ENCODE data around the gene LCN6. TPM values are rescaled to one million over a fixed set of nuclear protein-coding genes. Genes with fewer than 3 reads are reported as not detected.
A peak's percentile ranks its signal among the peaks of the same experiment; 100 is the strongest.

LCN6 gene
- total and polyA plus RNA-seq, 9 of the 15 experiments (the other 6 are each of a cell fraction or from before 2014, with no cell fraction given): 0.10 to 0.45 (median 0.37) TPM; not detected in 5

DNA sequence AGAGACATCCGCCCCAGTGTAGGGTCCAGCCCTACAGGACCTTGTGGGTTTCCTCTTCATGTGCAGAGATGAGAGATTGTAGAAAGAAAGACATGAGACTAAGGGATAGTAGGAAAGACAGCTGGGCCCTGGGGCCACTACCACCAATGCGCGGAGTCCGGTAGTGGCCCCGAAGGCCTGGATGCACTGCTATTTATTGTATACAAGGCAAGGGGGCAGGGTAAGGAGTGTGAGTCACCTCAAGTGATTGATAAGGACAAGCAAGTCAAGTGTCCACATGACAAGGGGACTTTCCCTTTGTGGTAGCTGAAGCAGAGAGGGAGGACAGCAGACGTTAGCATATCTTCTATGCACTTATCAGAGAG lies 36.7 kb upstream of the LCN6 start (continued):
- TF ChIP-seq ZNF75A (CRISPR knock-in tag; IDR thresholded peaks at IDR 0.05) (no peak), CSDE1 (IDR thresholded peaks at IDR 0.05) (no peak), ZNF695 (CRISPR knock-in tag; IDR thresholded peaks at IDR 0.05) (no peak), SNRNP70 (optimal IDR thresholded peaks at IDR 0.05; ENCODE audit: low read depth, low read length) (no peak), TCFL5 (CRISPR knock-in tag; conservative IDR thresholded peaks at IDR 0.05) (no peak), LARP7 (IDR thresholded peaks at IDR 0.05) (no peak), C11orf30 (IDR thresholded peaks at IDR 0.05; ENCODE audit: low read depth) (no peak), ZNF232 (CRISPR knock-in tag; IDR thresholded peaks at IDR 0.05) (no peak), RBM22 (IDR thresholded peaks at IDR 0.05; ENCODE audit: low read depth, low read length, poor library complexity, severe bottlenecking) (no peak), PTTG1 (tag; IDR thresholded peaks at IDR 0.05; ENCODE audit: low read depth) (no peak), SMARCB1 (IDR thresholded peaks at IDR 0.05; ENCODE audit: insufficient read length, low read depth) (no peak), ZKSCAN1 (IDR thresholded peaks at IDR 0.05; ENCODE audit: low read depth, low read length) (no peak), FOSL1 (tag; conservative IDR thresholded peaks at IDR 0.05) (peak; percentile 93), ZNF551 (CRISPR knock-in tag; IDR thresholded peaks at IDR 0.05) (no peak), ZNF444 (CRISPR knock-in tag; IDR thresholded peaks at IDR 0.05) (no peak), ETV6 (IDR thresholded peaks at IDR 0.05; ENCODE audit: borderline replicate concordance in 1 of 2, low read depth in 2 of 2, low read length in 1 of 2) (no peak), ETV6 (CRISPR knock-in tag; IDR thresholded peaks at IDR 0.05; ENCODE audit: borderline replicate concordance) (no peak), ZNF408 (CRISPR knock-in tag; IDR thresholded peaks at IDR 0.05; ENCODE audit: low read depth) (no peak)
- TF ChIP-seq, protein P1, sequence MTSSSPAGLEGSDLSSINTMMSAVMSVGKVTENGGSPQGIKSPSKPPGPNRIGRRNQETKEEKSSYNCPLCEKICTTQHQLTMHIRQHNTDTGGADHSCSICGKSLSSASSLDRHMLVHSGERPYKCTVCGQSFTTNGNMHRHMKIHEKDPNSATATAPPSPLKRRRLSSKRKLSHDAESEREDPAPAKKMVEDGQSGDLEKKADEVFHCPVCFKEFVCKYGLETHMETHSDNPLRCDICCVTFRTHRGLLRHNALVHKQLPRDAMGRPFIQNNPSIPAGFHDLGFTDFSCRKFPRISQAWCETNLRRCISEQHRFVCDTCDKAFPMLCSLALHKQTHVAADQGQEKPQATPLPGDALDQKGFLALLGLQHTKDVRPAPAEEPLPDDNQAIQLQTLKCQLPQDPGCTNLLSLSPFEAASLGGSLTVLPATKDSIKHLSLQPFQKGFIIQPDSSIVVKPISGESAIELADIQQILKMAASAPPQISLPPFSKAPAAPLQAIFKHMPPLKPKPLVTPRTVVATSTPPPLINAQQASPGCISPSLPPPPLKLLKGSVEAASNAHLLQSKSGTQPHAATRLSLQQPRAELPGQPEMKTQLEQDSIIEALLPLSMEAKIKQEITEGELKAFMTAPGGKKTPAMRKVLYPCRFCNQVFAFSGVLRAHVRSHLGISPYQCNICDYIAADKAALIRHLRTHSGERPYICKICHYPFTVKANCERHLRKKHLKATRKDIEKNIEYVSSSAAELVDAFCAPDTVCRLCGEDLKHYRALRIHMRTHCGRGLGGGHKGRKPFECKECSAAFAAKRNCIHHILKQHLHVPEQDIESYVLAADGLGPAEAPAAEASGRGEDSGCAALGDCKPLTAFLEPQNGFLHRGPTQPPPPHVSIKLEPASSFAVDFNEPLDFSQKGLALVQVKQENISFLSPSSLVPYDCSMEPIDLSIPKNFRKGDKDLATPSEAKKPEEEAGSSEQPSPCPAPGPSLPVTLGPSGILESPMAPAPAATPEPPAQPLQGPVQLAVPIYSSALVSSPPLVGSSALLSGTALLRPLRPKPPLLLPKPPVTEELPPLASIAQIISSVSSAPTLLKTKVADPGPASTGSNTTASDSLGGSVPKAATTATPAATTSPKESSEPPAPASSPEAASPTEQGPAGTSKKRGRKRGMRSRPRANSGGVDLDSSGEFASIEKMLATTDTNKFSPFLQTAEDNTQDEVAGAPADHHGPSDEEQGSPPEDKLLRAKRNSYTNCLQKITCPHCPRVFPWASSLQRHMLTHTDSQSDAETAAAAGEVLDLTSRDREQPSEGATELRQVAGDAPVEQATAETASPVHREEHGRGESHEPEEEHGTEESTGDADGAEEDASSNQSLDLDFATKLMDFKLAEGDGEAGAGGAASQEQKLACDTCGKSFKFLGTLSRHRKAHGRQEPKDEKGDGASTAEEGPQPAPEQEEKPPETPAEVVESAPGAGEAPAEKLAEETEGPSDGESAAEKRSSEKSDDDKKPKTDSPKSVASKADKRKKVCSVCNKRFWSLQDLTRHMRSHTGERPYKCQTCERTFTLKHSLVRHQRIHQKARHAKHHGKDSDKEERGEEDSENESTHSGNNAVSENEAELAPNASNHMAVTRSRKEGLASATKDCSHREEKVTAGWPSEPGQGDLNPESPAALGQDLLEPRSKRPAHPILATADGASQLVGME (CRISPR knock-in tag; IDR thresholded peaks at IDR 0.05): no peak
- TF ChIP-seq, protein P2, sequence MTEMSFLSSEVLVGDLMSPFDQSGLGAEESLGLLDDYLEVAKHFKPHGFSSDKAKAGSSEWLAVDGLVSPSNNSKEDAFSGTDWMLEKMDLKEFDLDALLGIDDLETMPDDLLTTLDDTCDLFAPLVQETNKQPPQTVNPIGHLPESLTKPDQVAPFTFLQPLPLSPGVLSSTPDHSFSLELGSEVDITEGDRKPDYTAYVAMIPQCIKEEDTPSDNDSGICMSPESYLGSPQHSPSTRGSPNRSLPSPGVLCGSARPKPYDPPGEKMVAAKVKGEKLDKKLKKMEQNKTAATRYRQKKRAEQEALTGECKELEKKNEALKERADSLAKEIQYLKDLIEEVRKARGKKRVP (CRISPR knock-in tag; IDR thresholded peaks at IDR 0.05): no peak
- TF ChIP-seq, protein P3, sequence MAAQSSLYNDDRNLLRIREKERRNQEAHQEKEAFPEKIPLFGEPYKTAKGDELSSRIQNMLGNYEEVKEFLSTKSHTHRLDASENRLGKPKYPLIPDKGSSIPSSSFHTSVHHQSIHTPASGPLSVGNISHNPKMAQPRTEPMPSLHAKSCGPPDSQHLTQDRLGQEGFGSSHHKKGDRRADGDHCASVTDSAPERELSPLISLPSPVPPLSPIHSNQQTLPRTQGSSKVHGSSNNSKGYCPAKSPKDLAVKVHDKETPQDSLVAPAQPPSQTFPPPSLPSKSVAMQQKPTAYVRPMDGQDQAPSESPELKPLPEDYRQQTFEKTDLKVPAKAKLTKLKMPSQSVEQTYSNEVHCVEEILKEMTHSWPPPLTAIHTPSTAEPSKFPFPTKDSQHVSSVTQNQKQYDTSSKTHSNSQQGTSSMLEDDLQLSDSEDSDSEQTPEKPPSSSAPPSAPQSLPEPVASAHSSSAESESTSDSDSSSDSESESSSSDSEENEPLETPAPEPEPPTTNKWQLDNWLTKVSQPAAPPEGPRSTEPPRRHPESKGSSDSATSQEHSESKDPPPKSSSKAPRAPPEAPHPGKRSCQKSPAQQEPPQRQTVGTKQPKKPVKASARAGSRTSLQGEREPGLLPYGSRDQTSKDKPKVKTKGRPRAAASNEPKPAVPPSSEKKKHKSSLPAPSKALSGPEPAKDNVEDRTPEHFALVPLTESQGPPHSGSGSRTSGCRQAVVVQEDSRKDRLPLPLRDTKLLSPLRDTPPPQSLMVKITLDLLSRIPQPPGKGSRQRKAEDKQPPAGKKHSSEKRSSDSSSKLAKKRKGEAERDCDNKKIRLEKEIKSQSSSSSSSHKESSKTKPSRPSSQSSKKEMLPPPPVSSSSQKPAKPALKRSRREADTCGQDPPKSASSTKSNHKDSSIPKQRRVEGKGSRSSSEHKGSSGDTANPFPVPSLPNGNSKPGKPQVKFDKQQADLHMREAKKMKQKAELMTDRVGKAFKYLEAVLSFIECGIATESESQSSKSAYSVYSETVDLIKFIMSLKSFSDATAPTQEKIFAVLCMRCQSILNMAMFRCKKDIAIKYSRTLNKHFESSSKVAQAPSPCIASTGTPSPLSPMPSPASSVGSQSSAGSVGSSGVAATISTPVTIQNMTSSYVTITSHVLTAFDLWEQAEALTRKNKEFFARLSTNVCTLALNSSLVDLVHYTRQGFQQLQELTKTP (IDR thresholded peaks at IDR 0.05; ENCODE audit: low read depth in 1 of 2, partially characterized antibody in 2 of 2): peak in 1 of 2 experiments; percentile 41

All from K562 (cell line).